ENCODE results near the gene KITLG.
A peak's percentile ranks its signal among the peaks of the same experiment; 100 is the strongest.
"Not testable (repeated sequence)": the region's sequence is repeated elsewhere in the genome, so short reads cannot be mapped to it uniquely, and the experiment has no call there.

KITLG gene

DNA sequence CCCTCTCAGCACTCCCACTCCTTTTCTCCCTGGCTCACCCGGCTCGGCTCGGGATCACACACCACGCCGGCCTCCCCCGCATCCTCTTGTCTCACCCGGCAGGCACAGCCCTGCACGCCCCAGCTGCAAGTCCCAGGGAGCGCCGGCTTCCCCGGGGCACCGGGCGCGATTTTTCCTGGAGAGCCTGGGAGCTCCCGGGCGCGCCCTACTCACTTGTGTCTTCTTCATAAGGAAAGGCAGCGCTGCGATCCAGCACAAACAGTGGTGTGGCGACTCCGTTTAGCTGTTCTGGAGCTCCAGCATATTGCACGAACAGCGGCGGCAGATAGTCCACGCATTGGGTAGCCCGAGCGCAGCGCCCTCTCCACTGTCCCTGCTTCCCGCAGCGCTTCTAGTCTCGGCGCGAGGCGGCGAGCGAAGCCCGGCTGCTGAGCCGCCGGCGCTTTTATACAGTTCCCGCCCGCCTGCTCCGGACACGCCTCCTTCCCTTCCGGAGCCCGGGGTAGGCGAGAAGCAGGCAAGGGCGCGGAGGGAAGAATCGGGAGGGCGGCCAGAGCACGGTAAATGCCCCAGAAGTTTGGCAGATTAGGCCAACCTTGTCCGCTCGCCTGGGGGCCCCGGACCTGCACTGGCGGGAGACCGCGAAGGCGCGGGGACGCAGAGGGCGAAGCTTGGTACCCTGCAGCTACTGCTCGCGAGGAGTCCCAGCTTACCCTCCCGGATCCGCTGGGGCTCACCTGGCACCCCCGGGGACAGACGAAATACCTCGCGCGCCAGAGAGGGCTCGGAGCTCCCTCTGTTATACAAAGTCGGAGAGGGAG lies at the start of gene KITLG:
TSS of gene KITLG (minus strand) at position 421 of the 821 bp plus-strand sequence. CDS start at position 228, 193 bp downstream.
- peak in 45 of 51 donors; percentile 6 to 78 (median 53) for DNase-seq

- no peak for DNase-seq
These were observed 48.7 kb upstream of the KITLG start for GRCh38 chr12:88628856-88629509.

DNA sequence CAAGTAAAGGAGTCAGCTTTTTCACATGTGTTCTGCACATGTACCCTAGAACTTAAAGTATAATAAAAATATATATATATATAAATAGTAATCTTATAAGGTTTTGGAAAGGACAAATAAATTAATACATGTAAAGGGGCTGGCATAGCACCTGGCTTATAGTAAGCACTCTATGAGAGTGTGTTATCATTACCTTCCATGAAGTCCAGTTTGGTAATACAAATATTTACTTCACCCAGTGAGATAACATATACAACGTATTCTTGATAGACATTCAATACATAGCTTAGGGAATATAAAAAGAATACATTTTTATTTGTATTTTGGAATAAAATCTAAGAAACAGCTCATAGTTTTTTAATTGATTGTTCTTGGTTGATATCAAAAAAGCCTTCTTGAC lies 47.8 kb upstream of the KITLG start:
- not testable (repeated sequence) for DNase-seq

- no peak for DNase-seq
These were observed 47.2 kb upstream of the KITLG start for GRCh38 chr12:88627501-88627900.

DNA sequence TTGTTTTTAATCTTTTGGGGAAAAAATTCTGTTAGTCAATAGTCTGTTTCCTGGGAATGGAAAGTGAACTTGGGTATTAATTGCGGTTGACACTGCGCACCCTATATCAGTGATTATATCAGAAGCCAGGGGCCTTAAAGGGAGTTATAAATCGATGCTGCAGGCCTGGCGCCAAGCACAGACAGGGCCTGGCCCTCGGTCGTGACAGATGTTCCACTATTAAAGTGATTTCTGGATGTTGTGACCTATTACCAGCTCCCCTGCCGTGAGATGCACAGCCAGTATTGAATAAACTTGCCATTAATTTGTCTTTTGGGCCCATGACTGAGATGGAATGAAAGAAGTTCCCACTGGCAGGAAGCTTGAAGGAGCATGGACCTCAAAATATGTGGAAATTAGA lies 45.1 kb upstream of the KITLG start:
- DNase-seq: no peak

DNA sequence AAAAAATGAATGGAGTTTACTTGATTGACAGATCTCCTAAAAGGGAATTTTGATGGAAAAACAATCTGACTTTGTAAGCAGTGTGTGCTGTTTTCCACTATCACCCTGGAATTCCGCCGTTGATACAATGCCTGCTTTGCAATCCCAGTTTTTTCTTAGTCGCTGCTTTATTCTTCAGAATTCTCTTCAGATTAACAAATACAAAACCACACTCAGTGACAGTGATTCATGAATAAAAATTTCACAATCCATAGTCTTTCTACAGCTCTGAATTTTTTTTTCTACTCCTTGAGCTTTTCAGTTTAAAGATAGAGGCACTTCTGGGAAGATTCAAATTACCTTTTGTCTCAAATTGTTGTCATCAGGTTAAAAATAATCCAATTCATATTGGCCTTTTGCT lies 44.6 kb upstream of the KITLG start:
- no peak for DNase-seq

GRCh38 chr12:88623777-88624548 lies 43.7 kb upstream of the KITLG start:
- DNase-seq: no peak

DNA sequence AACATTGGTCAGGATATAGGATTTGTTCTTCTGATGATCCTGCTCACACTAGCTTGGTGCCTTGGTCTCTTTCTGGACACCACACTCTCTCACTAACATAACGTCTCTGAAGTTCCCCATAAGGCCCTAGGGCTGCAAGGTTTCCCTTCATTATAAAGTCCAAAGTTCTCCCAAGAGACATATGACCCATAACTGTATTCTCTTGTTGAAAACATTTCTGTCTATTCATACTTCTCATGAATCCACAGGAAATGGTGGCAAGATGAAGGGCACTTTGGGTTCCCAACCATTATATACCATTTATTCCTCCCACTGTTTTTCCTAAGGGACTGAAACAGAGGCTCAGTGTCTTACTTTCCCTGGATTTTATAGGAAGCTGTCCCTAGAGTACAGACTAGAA lies 37.1 kb upstream of the KITLG start:
- DNase-seq: no peak

- DNase-seq: no peak
These were observed 35.2 kb upstream of the KITLG start for GRCh38 chr12:88615490-88615889.

DNA sequence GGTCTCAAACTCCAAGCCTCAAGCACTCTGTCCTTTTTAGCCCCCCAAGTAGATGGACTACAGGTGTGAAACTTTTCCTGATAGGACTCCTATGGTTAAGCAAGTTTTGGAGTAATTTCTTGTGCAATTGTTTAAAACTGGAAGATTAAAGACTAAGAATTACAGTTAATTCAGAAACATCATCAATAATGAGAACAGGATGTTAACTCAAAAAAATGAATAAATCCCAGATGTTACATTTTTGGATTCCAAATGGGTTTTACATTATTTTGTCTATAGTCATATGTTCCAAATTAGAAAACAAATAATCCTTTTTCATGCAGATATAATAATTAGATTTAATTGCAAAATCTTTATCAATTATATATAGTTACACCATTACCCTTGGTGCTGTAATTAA lies 24.4 kb upstream of the KITLG start:
- no peak for DNase-seq

- no peak for DNase-seq
These were observed 20.0 kb upstream of the KITLG start for GRCh38 chr12:88600272-88600671.

GRCh38 chr12:88597365-88597764 lies 17.1 kb upstream of the KITLG start:
- no peak for DNase-seq

DNA sequence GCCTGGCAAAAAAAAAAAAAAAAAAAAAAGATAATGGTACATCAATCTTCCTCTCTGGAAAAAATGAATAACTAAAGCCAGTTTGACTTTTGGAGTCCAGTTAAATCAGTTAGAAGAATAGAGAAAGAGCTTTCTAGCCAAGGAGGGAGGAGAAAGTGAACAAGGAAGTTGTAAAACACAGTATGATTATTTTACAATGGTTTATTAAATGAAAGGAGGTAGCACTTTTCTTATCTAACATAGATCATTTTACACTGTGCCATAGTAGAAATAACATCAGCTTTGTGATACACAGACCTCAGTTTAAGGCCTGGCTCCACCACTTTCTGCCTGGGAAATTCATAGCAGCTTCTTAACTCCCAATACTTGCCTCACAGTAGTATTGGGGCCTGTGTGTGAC lies 15.4 kb upstream of the KITLG start:
- no peak for DNase-seq

- DNase-seq: no peak
These were observed 14.5 kb upstream of the KITLG start for GRCh38 chr12:88594780-88595179.

DNA sequence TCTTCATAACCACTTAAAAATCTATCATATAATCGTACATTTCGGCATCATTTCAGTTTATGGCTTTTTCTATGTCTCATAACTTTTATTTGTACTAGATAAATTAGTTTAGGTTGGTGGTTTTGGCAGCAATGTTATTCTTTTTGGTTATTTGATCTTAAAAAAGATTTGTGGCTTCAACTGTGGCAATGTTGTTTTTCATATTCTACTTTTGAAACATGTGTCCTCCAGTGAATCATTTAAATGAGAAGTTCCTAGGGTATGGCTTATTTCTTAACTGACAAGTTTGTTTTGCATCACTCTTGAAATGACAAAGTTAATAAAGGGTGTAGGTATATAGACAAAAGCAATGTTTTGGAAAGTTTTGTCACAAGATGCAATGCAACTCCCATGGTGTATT lies 11.1 kb upstream of the KITLG start:
- DNase-seq: no peak

- DNase-seq: no peak
These were observed 10.6 kb upstream of the KITLG start for GRCh38 chr12:88590851-88591250.

GRCh38 chr12:88585077-88585476 lies 4.8 kb upstream of the KITLG start:
- no peak for DNase-seq

DNA sequence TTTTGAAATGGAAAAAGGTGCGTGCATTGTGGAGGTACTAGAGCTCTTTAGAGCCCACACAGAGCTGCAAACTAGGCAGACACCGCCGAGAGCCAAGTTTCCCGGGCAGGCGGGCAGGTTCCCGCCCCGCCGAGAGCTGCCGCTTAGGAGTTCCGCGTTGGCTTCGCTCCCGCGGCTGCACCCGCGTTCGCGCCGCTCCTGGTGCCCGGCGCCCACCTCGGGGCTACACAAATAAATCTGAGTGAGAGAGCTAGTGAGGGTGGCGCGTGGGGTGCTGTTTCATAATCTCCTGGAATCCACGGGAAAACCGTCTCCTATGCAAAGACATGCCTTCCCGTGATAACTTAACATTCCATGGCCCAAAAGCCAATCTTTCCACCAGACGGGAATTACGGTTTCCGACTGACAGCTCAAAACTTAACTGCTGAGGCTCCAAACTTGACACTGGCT lies 645 bp downstream of the KITLG start:
- peak in 26 of 51 donors; percentile 1 to 69 (median 28) for DNase-seq

- DNase-seq: peak in 4 of 51 donors; percentile 0 to 37 (median 20)
These were observed 1.1 kb downstream of the KITLG start for GRCh38 chr12:88579161-88579517.

DNA sequence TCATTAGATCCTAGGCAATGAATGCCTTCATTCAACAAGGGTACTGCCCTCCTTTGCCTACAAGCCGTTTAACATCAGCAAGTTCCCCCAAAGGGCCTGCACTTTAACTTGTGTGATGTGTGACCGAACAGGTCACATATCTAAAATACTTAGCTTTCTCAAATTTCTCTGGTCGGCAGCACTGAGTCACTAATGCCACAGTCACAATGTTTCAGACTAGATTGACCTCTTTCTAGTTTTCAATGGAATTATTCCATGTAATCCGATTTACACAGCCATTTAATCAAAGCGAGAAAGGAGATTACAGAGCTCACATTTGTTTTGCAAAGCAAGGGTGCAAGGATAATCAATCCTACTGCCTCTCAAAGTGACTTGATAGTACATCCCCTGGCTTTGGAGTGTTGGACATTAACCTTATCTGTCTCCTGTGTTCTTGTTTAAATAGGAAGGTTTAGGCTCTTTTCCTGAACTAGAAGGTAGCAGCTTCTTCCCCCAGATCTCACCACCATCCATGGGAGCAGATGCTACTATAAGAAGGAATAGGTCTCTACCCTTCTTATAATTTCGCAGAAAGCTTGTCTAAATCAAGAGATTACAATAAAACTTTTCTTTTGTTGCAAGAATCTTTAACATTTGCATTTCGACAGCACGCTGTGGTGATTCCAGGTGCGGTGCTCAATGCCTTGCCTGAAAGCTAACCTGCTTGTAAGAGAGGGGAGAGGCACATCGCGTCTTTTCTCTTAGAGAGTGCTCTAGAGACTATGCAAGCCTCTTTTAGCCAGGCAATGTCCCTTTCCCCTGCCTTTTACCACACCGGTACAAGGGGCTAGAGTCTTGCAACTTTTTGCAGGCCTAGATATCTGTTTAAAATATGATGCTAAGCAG lies 1.8 kb downstream of the KITLG start:
- peak in 1 of 51 donors; percentile 36 for DNase-seq

GRCh38 chr12:88577537-88577936 lies 2.7 kb downstream of the KITLG start:
- no peak for DNase-seq
